Heart right ventricle (tissue), 16 donors: Measurements from ENCODE around the gene TCP1. TPM values are rescaled to one million over a fixed set of nuclear protein-coding genes. Genes with fewer than 3 reads are reported as not detected.

Experiments
- ATAC-seq, 8 donors: fragments of 200-7000 bp; cut with Tn5 transposase; one replicate each; pipeline ENCODE4 v1.9.1; 2020; ENCODE audit warnings: mild to moderate bottlenecking in 8 of 8, moderate library complexity in 8 of 8, moderate number of reproducible peaks in 1 of 8
- DNase-seq, 2 donors: peaks; one replicate each; pipeline ENCODE4 v3.0.0-alpha.2; 2020
- H3K27ac ChIP-seq, 10 donors: fragments of 200-600 bp; sonication (generic) in 2 of 10; one replicate each; pipeline versions ENCODE4 v1.5.0 to v1.8.0; 2020 to 2022; ENCODE audit warnings: mild to moderate bottlenecking in 3 of 10
- H3K27me3 ChIP-seq, 7 donors: fragments of 200-600 bp; one replicate each; pipeline ENCODE4 v1.8.0; 2021 to 2022; ENCODE audit warnings: mild to moderate bottlenecking in 2 of 7
- H3K36me3 ChIP-seq, 9 donors: fragments of 200-600 bp; sonication (generic) in 1 of 9; one replicate each; pipeline versions ENCODE4 v1.5.0 to v1.8.0; 2020 to 2022; ENCODE audit warnings: mild to moderate bottlenecking in 2 of 9
- H3K4me1 ChIP-seq, 9 donors: fragments of 200-600 bp; sonication (generic) in 1 of 9; one replicate each; pipeline versions ENCODE4 v1.5.0 to v1.8.0; 2020 to 2022; ENCODE audit warnings: mild to moderate bottlenecking in 4 of 9
- H3K4me3 ChIP-seq, 10 donors: fragments of 200-600 bp; sonication (generic) in 2 of 10; one replicate each; pipeline versions ENCODE4 v1.5.0 to v1.8.0; 2020 to 2022; ENCODE audit warnings: mild to moderate bottlenecking in 7 of 10, moderate library complexity in 2 of 10
- H3K9me3 ChIP-seq, 11 donors: fragments of 200-600 bp in 10 of 11; sonication (generic) in 2 of 11; one replicate each; pipeline versions ENCODE4 v1.5.0 to v1.8.0; 2013 to 2022; ENCODE audit warnings: mild to moderate bottlenecking in 2 of 11, control low read depth in 1 of 11, moderate library complexity in 1 of 11
- CTCF ChIP-seq, 9 donors: fragments of 200-600 bp; sonication (generic) in 2 of 9; IDR thresholded peaks; one replicate each; pipeline versions ENCODE4 v1.5.0 to v1.8.0; 2021 to 2022; ENCODE audit warnings: antibody characterized with exemption in 9 of 9, mild to moderate bottlenecking in 5 of 9, moderate library complexity in 1 of 9
- WGBS, 2 donors: extraction: QIAGEN DNeasy Blood & Tissue Kit; methylation state at CpG; one replicate each; pipeline ENCODE4 v1.1.7; 2013; ENCODE audit warnings: inconsistent platforms in 1 of 2; 5-methylcytosine and 5-hydroxymethylcytosine counted together
- intact Hi-C, 10 donors: fragments of 100-400 bp; cut with DNase I; formaldehyde crosslinking; loops; one replicate each; pipeline versions ENCODE4 v1.11.1 to v1.14.2; 2022
- polyA plus RNA-seq, 2 donors: library from polyadenylated mRNA; stranded (reverse); fragments of 200-250 nt; gene quantifications; one replicate each; pipeline ENCODE4 v1.2.3, GENCODE V29; 2013
- total RNA-seq, 10 donors: library from RNA; stranded (reverse); fragmentation: NEBNext Ultra II Directional in 3 of 10; extraction: Animal tissue kit (Norgen Biotek cat#: 25700) in 3 of 10; gene quantifications; one replicate each; pipeline versions ENCODE4 v1.2.1 to v1.2.4, GENCODE V29; 2021 to 2023
- donor health status: Arrhythmogenic right ventricular cardiomyopathy.
- donor health status: ischemic (EF 13 %, LVEDD 7.1; RV severe dilation, severe dysfunction).
- donor health status: healthy with polysubstance abuse.
- donor health status: DM: no; HTN: yes; CAD: no.
- donor health status: DM: no; HTN: no; CAD: no.
- donor health status: ischemic (EF 25% LVEDD 6.9; RV normal size, moderate dysfunction).
- donor health status: ischemic (EF 25% LVEDD 5.7; RV mildly dilated, moderate dysfunction).
- donor health status: healthy.
- donor health status: DM: yes; HTN: yes; CAD: no.
- donor health status: Ischemic cardiomyopathy.
- donor health status: ischemic (EF 35%, LVEDD 5.7; RV mildly dilated, moderate dysfunction).
- donor health status: nonischemic (EF 11% LVEDD 7.7; RV severe dilation, severe dysfunction).
- donor health status: DM: yes; HTN: yes; CAD: no.
- donor health status: PGD.
- donor health status: ischemic (EF 29% LVEDD 5.4; RV normal size, mild dysfunction).
- donor health status: nonischemic (EF 23%, LVEDD 6.1; RV moderate dilation, normal function).

TCP1 gene
- total and polyA plus RNA-seq, 12 donors: 71.7 to 176 (median 139) TPM

GRCh38 chr6:159815410-159815809, 26.0 kb upstream of the TCP1 start:
- Histone ChIP-seq H3K36me3 (no peaks in the 10 kb centered on the region), H3K4me3 (no peak overlapping the region), H3K4me1 (peaks cover 0 to 3% (median 0%) of the 10 kb centered on the region in 9 donors), H3K27ac (no peak overlapping the region), H3K27me3 (peaks cover 0 to 3% (median 0%) of the 10 kb centered on the region in 7 donors), H3K9me3 (no peaks in the 10 kb centered on the region)
- WGBS, 2 donors: 67 to 70% methylated on average over 6 of the region's 6 CpGs
- no peak for DNase-seq
- no peak for TF ChIP-seq CTCF (IDR thresholded peaks at IDR 0.05)
- no peak for ATAC-seq
- intact Hi-C loops: no loop called here

GRCh38 chr6:159813781-159814180, 24.4 kb upstream of the TCP1 start:
- intact Hi-C loops: no loop called here
- Histone ChIP-seq H3K27me3 (no peaks in the 10 kb centered on the region), H3K36me3 (no peaks in the 10 kb centered on the region), H3K27ac (no peak overlapping the region), H3K4me3 (no peak overlapping the region), H3K4me1 (no peaks in the 10 kb centered on the region), H3K9me3 (no peaks in the 10 kb centered on the region)
- no peak for ATAC-seq
- TF ChIP-seq CTCF (IDR thresholded peaks at IDR 0.05): no peak
- DNase-seq: no peak
- WGBS, 2 donors: 86 to 88% methylated on average over 9 of the region's 9 CpGs

- no peaks in the 10 kb centered on the region for H3K27me3 ChIP-seq
- no peaks in the 10 kb centered on the region for H3K36me3 ChIP-seq
- peaks cover 0 to 7% (median 0%) of the 10 kb centered on the region in 9 donors for H3K4me1 ChIP-seq
- 89 to 93% methylated on average over 3 to 4 of the region's 4 CpGs for WGBS, 2 donors
- H3K9me3 ChIP-seq: no peaks in the 10 kb centered on the region
- DNase-seq: no peak
- ATAC-seq: no peak
- TF ChIP-seq CTCF (IDR thresholded peaks at IDR 0.05): no peak
- H3K27ac ChIP-seq: no peak overlapping the region
- intact Hi-C loops: no loop called here
- H3K4me3 ChIP-seq: no peak overlapping the region
These were observed 19.7 kb upstream of the TCP1 start for GRCh38 chr6:159809149-159809548.

GRCh38 chr6:159808647-159809046, 19.2 kb upstream of the TCP1 start:
- Histone ChIP-seq H3K4me3 (no peak overlapping the region), H3K27ac (no peak overlapping the region), H3K9me3 (no peaks in the 10 kb centered on the region), H3K36me3 (no peaks in the 10 kb centered on the region), H3K4me1 (peaks cover 0 to 7% (median 0%) of the 10 kb centered on the region in 9 donors), H3K27me3 (no peaks in the 10 kb centered on the region)
- TF ChIP-seq CTCF (IDR thresholded peaks at IDR 0.05): no peak
- DNase-seq (no peak), ATAC-seq (no peak)
- intact Hi-C loops: no loop called here
- WGBS, 2 donors: 76 to 83% methylated on average over 6 of the region's 6 CpGs
